ENCODE measurements around the gene LRBA. TPM values are rescaled to one million over a fixed set of nuclear protein-coding genes. Genes with fewer than 3 reads are reported as not detected.

The LRBA gene
- total RNA-seq, 4 donors from 2014 or later = 28.3 to 38.2 (median 32.1) TPM

GRCh38 chr4:150584111-150584915 lies 430.8 kb downstream of the LRBA start:
- no peak for TF ChIP-seq CTCF (IDR thresholded peaks at IDR 0.05; ENCODE audit: low read depth)

GRCh38 chr4:150583287-150584110 lies 431.6 kb downstream of the LRBA start:
- TF ChIP-seq CTCF (IDR thresholded peaks at IDR 0.05; ENCODE audit: low read depth) = no peak

GRCh38 chr4:150582873-150583286 lies 432.2 kb downstream of the LRBA start:
- no peak for TF ChIP-seq CTCF (IDR thresholded peaks at IDR 0.05; ENCODE audit: low read depth)

- no peak for TF ChIP-seq CTCF (IDR thresholded peaks at IDR 0.05; ENCODE audit: low read depth)
These were observed 432.8 kb downstream of the LRBA start, which contains the start of gene MAB21L2 for GRCh38 chr4:150582146-150582872. Gene MAB21L2 (plus strand): TSS chr4:150582151. CDS start chr4:150583030, 879 bp downstream.

GRCh38 chr4:150581641-150582051 lies 433.4 kb downstream of the LRBA start:
- TF ChIP-seq CTCF (IDR thresholded peaks at IDR 0.05; ENCODE audit: low read depth) = no peak

- TF ChIP-seq CTCF (IDR thresholded peaks at IDR 0.05; ENCODE audit: low read depth) = no peak
These were observed 434.0 kb downstream of the LRBA start for GRCh38 chr4:150581056-150581605.
